ENCODE data around the gene SELENOO.

The SELENOO gene

GRCh38 chr22:50225200-50225969, 24.6 kb downstream of the SELENOO start:
- Histone ChIP-seq H3K27ac (ENCODE audit: insufficient read depth, low read length, poor library complexity, severe bottlenecking) (no peak overlapping the region), H3K36me3 (ENCODE audit: control insufficient read depth, insufficient read depth, low read length) (peaks cover 70% of the 10 kb centered on the region), H3K4me1 (ENCODE audit: control insufficient read depth, insufficient read depth, low read length, poor library complexity, severe bottlenecking) (no peaks in the 10 kb centered on the region), H3K9me3 (ENCODE audit: control insufficient read depth, low read length) (no peaks in the 10 kb centered on the region), H3K27me3 (replicated peaks; ENCODE audit: control insufficient read depth, insufficient read depth, low read length, poor library complexity, severe bottlenecking) (no peaks in the 10 kb centered on the region), H3K4me3 (ENCODE audit: insufficient read depth, low read depth, low read length, poor library complexity, severe bottlenecking) (no peak overlapping the region)
- DNase-seq = no peak

- Histone ChIP-seq H3K27me3 (replicated peaks; ENCODE audit: control insufficient read depth, insufficient read depth, low read length, poor library complexity, severe bottlenecking) (no peaks in the 10 kb centered on the region), H3K27ac (ENCODE audit: insufficient read depth, low read length, poor library complexity, severe bottlenecking) (no peak overlapping the region), H3K9me3 (ENCODE audit: control insufficient read depth, low read length) (no peaks in the 10 kb centered on the region), H3K36me3 (ENCODE audit: control insufficient read depth, insufficient read depth, low read length) (peaks cover 61% of the 10 kb centered on the region), H3K4me1 (ENCODE audit: control insufficient read depth, insufficient read depth, low read length, poor library complexity, severe bottlenecking) (no peaks in the 10 kb centered on the region), H3K4me3 (ENCODE audit: insufficient read depth, low read depth, low read length, poor library complexity, severe bottlenecking) (no peak overlapping the region)
- no peak for DNase-seq
Observed at GRCh38 chr22:50226063-50226874, 25.5 kb downstream of the SELENOO start.

- no peak for DNase-seq
- H3K4me3 ChIP-seq (ENCODE audit: insufficient read depth, low read depth, low read length, poor library complexity, severe bottlenecking) = no peak overlapping the region
- no peaks in the 10 kb centered on the region for H3K27me3 ChIP-seq (replicated peaks; ENCODE audit: control insufficient read depth, insufficient read depth, low read length, poor library complexity, severe bottlenecking)
- H3K27ac ChIP-seq (ENCODE audit: insufficient read depth, low read length, poor library complexity, severe bottlenecking) = no peak overlapping the region
- no peaks in the 10 kb centered on the region for H3K4me1 ChIP-seq (ENCODE audit: control insufficient read depth, insufficient read depth, low read length, poor library complexity, severe bottlenecking)
- no peaks in the 10 kb centered on the region for H3K9me3 ChIP-seq (ENCODE audit: control insufficient read depth, low read length)
- peaks cover 56% of the 10 kb centered on the region for H3K36me3 ChIP-seq (ENCODE audit: control insufficient read depth, insufficient read depth, low read length)
Observed at GRCh38 chr22:50226875-50227165, 26.0 kb downstream of the SELENOO start.

- DNase-seq = no peak
- no peak overlapping the region for H3K4me3 ChIP-seq (ENCODE audit: insufficient read depth, low read depth, low read length, poor library complexity, severe bottlenecking)
- no peaks in the 10 kb centered on the region for H3K4me1 ChIP-seq (ENCODE audit: control insufficient read depth, insufficient read depth, low read length, poor library complexity, severe bottlenecking)
- H3K27ac ChIP-seq (ENCODE audit: insufficient read depth, low read length, poor library complexity, severe bottlenecking) = no peak overlapping the region
- H3K27me3 ChIP-seq (replicated peaks; ENCODE audit: control insufficient read depth, insufficient read depth, low read length, poor library complexity, severe bottlenecking) = no peaks in the 10 kb centered on the region
- peaks cover 48% of the 10 kb centered on the region for H3K36me3 ChIP-seq (ENCODE audit: control insufficient read depth, insufficient read depth, low read length)
- no peaks in the 10 kb centered on the region for H3K9me3 ChIP-seq (ENCODE audit: control insufficient read depth, low read length)
Observed at GRCh38 chr22:50227579-50228215, 26.9 kb downstream of the SELENOO start.

- Histone ChIP-seq H3K9me3 (ENCODE audit: control insufficient read depth, low read length) (no peaks in the 10 kb centered on the region), H3K27me3 (replicated peaks; ENCODE audit: control insufficient read depth, insufficient read depth, low read length, poor library complexity, severe bottlenecking) (no peaks in the 10 kb centered on the region), H3K4me1 (ENCODE audit: control insufficient read depth, insufficient read depth, low read length, poor library complexity, severe bottlenecking) (no peaks in the 10 kb centered on the region), H3K36me3 (ENCODE audit: control insufficient read depth, insufficient read depth, low read length) (peaks cover 46% of the 10 kb centered on the region), H3K4me3 (ENCODE audit: insufficient read depth, low read depth, low read length, poor library complexity, severe bottlenecking) (no peak overlapping the region), H3K27ac (ENCODE audit: insufficient read depth, low read length, poor library complexity, severe bottlenecking) (no peak overlapping the region)
- no peak for DNase-seq
Observed at GRCh38 chr22:50228366-50228765, 27.6 kb downstream of the SELENOO start.

- no peaks in the 10 kb centered on the region for H3K9me3 ChIP-seq (ENCODE audit: control insufficient read depth, low read length)
- no peaks in the 10 kb centered on the region for H3K27me3 ChIP-seq (replicated peaks; ENCODE audit: control insufficient read depth, insufficient read depth, low read length, poor library complexity, severe bottlenecking)
- no peak for DNase-seq
- no peaks in the 10 kb centered on the region for H3K4me1 ChIP-seq (ENCODE audit: control insufficient read depth, insufficient read depth, low read length, poor library complexity, severe bottlenecking)
- no peak overlapping the region for H3K4me3 ChIP-seq (ENCODE audit: insufficient read depth, low read depth, low read length, poor library complexity, severe bottlenecking)
- H3K27ac ChIP-seq (ENCODE audit: insufficient read depth, low read length, poor library complexity, severe bottlenecking) = no peak overlapping the region
- H3K36me3 ChIP-seq (ENCODE audit: control insufficient read depth, insufficient read depth, low read length) = peaks cover 37% of the 10 kb centered on the region
Observed at GRCh38 chr22:50229370-50229769, 28.6 kb downstream of the SELENOO start.

- Histone ChIP-seq H3K36me3 (ENCODE audit: control insufficient read depth, insufficient read depth, low read length) (peaks cover 35% of the 10 kb centered on the region), H3K27ac (ENCODE audit: insufficient read depth, low read length, poor library complexity, severe bottlenecking) (no peak overlapping the region)
- DNase-seq = no peak
Observed at GRCh38 chr22:50232481-50233151, 31.8 kb downstream of the SELENOO start.

GRCh38 chr22:50233223-50233622, 32.4 kb downstream of the SELENOO start:
- Histone ChIP-seq H3K27me3 (replicated peaks; ENCODE audit: control insufficient read depth, insufficient read depth, low read length, poor library complexity, severe bottlenecking) (no peaks in the 10 kb centered on the region), H3K27ac (ENCODE audit: insufficient read depth, low read length, poor library complexity, severe bottlenecking) (no peak overlapping the region), H3K36me3 (ENCODE audit: control insufficient read depth, insufficient read depth, low read length) (peaks cover 37% of the 10 kb centered on the region), H3K4me3 (ENCODE audit: insufficient read depth, low read depth, low read length, poor library complexity, severe bottlenecking) (no peak overlapping the region), H3K4me1 (ENCODE audit: control insufficient read depth, insufficient read depth, low read length, poor library complexity, severe bottlenecking) (no peaks in the 10 kb centered on the region), H3K9me3 (ENCODE audit: control insufficient read depth, low read length) (no peaks in the 10 kb centered on the region)
- no peak for DNase-seq

More at GRCh38 chr22:50232481-50233151, 31.8 kb downstream of the SELENOO start:
- Histone ChIP-seq H3K4me1 (ENCODE audit: control insufficient read depth, insufficient read depth, low read length, poor library complexity, severe bottlenecking) (no peaks in the 10 kb centered on the region), H3K9me3 (ENCODE audit: control insufficient read depth, low read length) (no peaks in the 10 kb centered on the region), H3K27me3 (replicated peaks; ENCODE audit: control insufficient read depth, insufficient read depth, low read length, poor library complexity, severe bottlenecking) (no peaks in the 10 kb centered on the region), H3K4me3 (ENCODE audit: insufficient read depth, low read depth, low read length, poor library complexity, severe bottlenecking) (no peak overlapping the region)

GRCh38 chr22:50236731-50237409, 36.1 kb downstream of the SELENOO start:
- peaks cover 32% of the 10 kb centered on the region for H3K36me3 ChIP-seq (ENCODE audit: control insufficient read depth, insufficient read depth, low read length)
- no peak for DNase-seq

More at GRCh38 chr22:50236731-50237409, 36.1 kb downstream of the SELENOO start:
- H3K4me3 ChIP-seq (ENCODE audit: insufficient read depth, low read depth, low read length, poor library complexity, severe bottlenecking) = no peak overlapping the region
- H3K9me3 ChIP-seq (ENCODE audit: control insufficient read depth, low read length) = no peaks in the 10 kb centered on the region
- H3K27me3 ChIP-seq (replicated peaks; ENCODE audit: control insufficient read depth, insufficient read depth, low read length, poor library complexity, severe bottlenecking) = no peaks in the 10 kb centered on the region
- peaks cover 7% of the 10 kb centered on the region for H3K4me1 ChIP-seq (ENCODE audit: control insufficient read depth, insufficient read depth, low read length, poor library complexity, severe bottlenecking)
- H3K27ac ChIP-seq (ENCODE audit: insufficient read depth, low read length, poor library complexity, severe bottlenecking) = no peak overlapping the region

All from effector memory CD4-positive, alpha-beta T cell (primary cell).